CD14-positive monocyte (primary cell): ENCODE results near the gene MYH7B. TPM values are rescaled to one million over a fixed set of nuclear protein-coding genes. Genes with fewer than 3 reads are reported as not detected.

ENCODE experiments used
- DNase-seq, 3 donors: peaks; one replicate each; pipeline ENCODE4 v3.0.0-alpha.2; 2011 to 2022
- H2AFZ ChIP-seq: 2 replicates; pipeline ENCODE4 v1.6.0; 2012; ENCODE audit warnings: mild to moderate bottlenecking, low read depth, low read length, inconsistent platforms; ENCODE audit not compliant: insufficient read depth, poor library complexity, severe bottlenecking
- H3K27ac ChIP-seq, 2 donors: 1 replicate in 1 of 2; 2 replicates in 1 of 2; pipeline ENCODE4 v1.5.1; 2012 to 2013; ENCODE audit warnings: low read length in 2 of 2, control low read depth in 1 of 2, inconsistent platforms in 1 of 2, low read depth in 1 of 2, mild to moderate bottlenecking in 1 of 2
- H3K27me3 ChIP-seq, 2 donors: one replicate each; pipeline versions ENCODE4 v1.6.0 to v1.6.1; 2011 to 2013; ENCODE audit warnings: low read length in 2 of 2; ENCODE audit not compliant: control insufficient read depth in 2 of 2, insufficient read depth in 2 of 2
- H3K36me3 ChIP-seq, 2 donors: replicated peaks in 1 of 2; 1 replicate in 1 of 2; 2 replicates in 1 of 2; pipeline versions ENCODE4 v1.5.1 to v1.6.1; 2012 to 2013; ENCODE audit warnings: low read length in 2 of 2, control low read depth in 1 of 2, inconsistent platforms in 1 of 2, mild to moderate bottlenecking in 1 of 2; ENCODE audit not compliant: insufficient read depth in 2 of 2, control insufficient read depth in 1 of 2
- H3K4me1 ChIP-seq, 2 donors: 1 replicate in 1 of 2; 2 replicates in 1 of 2; pipeline versions ENCODE4 v1.5.1 to v1.6.1; 2012 to 2013; ENCODE audit warnings: low read length in 2 of 2, control low read depth in 1 of 2, inconsistent platforms in 1 of 2, mild to moderate bottlenecking in 1 of 2, moderate library complexity in 1 of 2; ENCODE audit not compliant: insufficient read depth in 2 of 2, control insufficient read depth in 1 of 2
- H3K4me2 ChIP-seq: replicated peaks from 2 replicates; pipeline ENCODE3; 2012; ENCODE audit warnings: low read length, moderate library complexity, mild to moderate bottlenecking; ENCODE audit not compliant: poor library complexity, severe bottlenecking; ENCODE audit errors: extremely low read depth
- H3K4me3 ChIP-seq, 3 experiments: fragments of 200-600 bp in 1 of 3; sonication (generic) in 1 of 3; replicated peaks in 1 of 3; 1 replicate in 2 of 3; 2 replicates in 1 of 3; pipeline ENCODE4 v1.5.1; 2011 to 2013; ENCODE audit warnings: low read length in 3 of 3, mild to moderate bottlenecking in 3 of 3, control low read depth in 2 of 3, low read depth in 2 of 3, inconsistent platforms in 1 of 3, moderate library complexity in 1 of 3
- H3K79me2 ChIP-seq: 2 replicates; pipeline ENCODE4 v1.6.0; 2012; ENCODE audit warnings: mild to moderate bottlenecking, control low read depth, inconsistent platforms, low read length, moderate library complexity; ENCODE audit not compliant: insufficient read depth
- H3K9ac ChIP-seq: 2 replicates; pipeline ENCODE4 v1.6.0; 2017; ENCODE audit warnings: low read length, mild to moderate bottlenecking; ENCODE audit not compliant: insufficient read depth, poor library complexity, severe bottlenecking
- H3K9me3 ChIP-seq, 2 donors: replicated peaks in 1 of 2; 1 replicate in 1 of 2; 2 replicates in 1 of 2; pipeline versions ENCODE4 v1.5.1 to v1.6.1; 2012 to 2013; ENCODE audit warnings: low read length in 2 of 2, control low read depth in 1 of 2; ENCODE audit not compliant: control insufficient read depth in 1 of 2, insufficient read depth in 1 of 2
- H4K20me1 ChIP-seq: 2 replicates; pipeline ENCODE4 v1.6.0; 2012; ENCODE audit warnings: mild to moderate bottlenecking, low read length, control low read depth, moderate library complexity; ENCODE audit not compliant: insufficient read depth
- H3K27ac Mint-ChIP-seq, 7 donors: one replicate each; pipeline ENCODE4 v1.8.0; 2020; ENCODE audit warnings: mild to moderate bottlenecking in 7 of 7, mixed read lengths in 7 of 7, moderate library complexity in 6 of 7, inconsistent platforms in 2 of 7
- H3K27me3 Mint-ChIP-seq, 3 donors: one replicate each; pipeline ENCODE4 v1.8.0; 2021 to 2022; ENCODE audit warnings: low read depth in 3 of 3, mild to moderate bottlenecking in 3 of 3, mixed read lengths in 3 of 3, moderate library complexity in 3 of 3, inconsistent platforms in 1 of 3
- H3K36me3 Mint-ChIP-seq, 2 donors: one replicate each; pipeline ENCODE4 v1.8.0; 2020; ENCODE audit warnings: mixed read lengths in 2 of 2, inconsistent platforms in 1 of 2, mild to moderate bottlenecking in 1 of 2
- H3K4me1 Mint-ChIP-seq: one replicate; pipeline ENCODE4 v1.8.0; 2020; ENCODE audit warnings: mild to moderate bottlenecking, mixed read lengths
- H3K4me3 Mint-ChIP-seq, 2 donors: one replicate each; pipeline ENCODE4 v1.8.0; 2020; ENCODE audit warnings: mild to moderate bottlenecking in 2 of 2, mixed read lengths in 2 of 2, moderate library complexity in 1 of 2
- H3K9me3 Mint-ChIP-seq, 7 donors: one replicate each; pipeline ENCODE4 v1.8.0; 2020 to 2022; ENCODE audit warnings: mixed read lengths in 7 of 7, mild to moderate bottlenecking in 6 of 7, moderate library complexity in 6 of 7, inconsistent platforms in 2 of 7
- CTCF ChIP-seq: fragments of 200-600 bp; IDR thresholded peaks from one replicate; pipeline ENCODE4 v1.8.0; 2022; ENCODE audit warnings: antibody characterized with exemption, mild to moderate bottlenecking
- WGBS: methylation state at CpG from one replicate; pipeline ENCODE4 v1.1.5; 2013; ENCODE audit warnings: missing lambda C conversion rate; ENCODE audit not compliant: insufficient coverage; 5-methylcytosine and 5-hydroxymethylcytosine counted together
- intact Hi-C, 2 donors: fragments of 100-400 bp; cut with micrococcal nuclease; formaldehyde crosslinking; loops; one replicate each; pipeline versions ENCODE4 v1.15.0 to v1.15.1; 2023
- polyA plus RNA-seq, 3 donors: library from polyadenylated mRNA; depleted of rRNA in 1 of 3; unstranded in 2 of 3; stranded (reverse) in 1 of 3; fragments of 300-500 nt in 2 of 3; fragments of >200 nt in 1 of 3; fragmentation: Illumina TruSeq in 2 of 3; gene quantifications; 1 replicate in 2 of 3; 2 replicates in 1 of 3; pipeline ENCODE4 v1.2.3, GENCODE V29; 2012 to 2021

Gene MYH7B
- polyA plus RNA-seq, 3 donors = 0.75 TPM; not detected in 2

- Mint-ChIP-seq H3K36me3 (peaks cover 42 to 50% of the 10 kb centered on the region in 2 donors), H3K9me3 (no peaks in the 10 kb centered on the region), H3K4me1 (peaks cover 38% of the 10 kb centered on the region), H3K4me3 (peak overlapping the region; percentile 16 to 71), H3K27me3 (peaks cover 0 to 2% (median 0%) of the 10 kb centered on the region in 3 donors), H3K27ac (peak overlapping the region; percentile 87 to 97 (median 93))
- no peaks in the 10 kb centered on the region for H3K79me2 ChIP-seq
- H3K9me3 ChIP-seq = no peaks in the 10 kb centered on the region
- no peaks in the 10 kb centered on the region for H3K27me3 ChIP-seq
- 7% methylated on average over 4 of the region's 14 CpGs for WGBS
- H3K4me2 ChIP-seq = peak overlapping the region; percentile 58
- TF ChIP-seq CTCF = no peak
- H2AFZ ChIP-seq = peak overlapping the region; percentile 73
- H3K36me3 ChIP-seq = peaks cover 20 to 48% of the 10 kb centered on the region in 2 donors
- DNase-seq = peak; percentile 49 to 69 (median 50)
- H3K9ac ChIP-seq = peak overlapping the region; percentile 31
- H3K27ac ChIP-seq = peak overlapping the region; percentile 65 to 89
- peaks cover 42 to 43% of the 10 kb centered on the region in 2 donors for H3K4me1 ChIP-seq
- intact Hi-C loops = no loop called here
- H4K20me1 ChIP-seq = no peaks in the 10 kb centered on the region
- peak overlapping the region in 1 of 3 experiments; percentile 45 for H3K4me3 ChIP-seq
Observed at GRCh38 chr20:34938466-34939163, 17.1 kb upstream of the MYH7B start.

- Histone ChIP-seq H3K4me2 (peak overlapping the region; percentile 14), H3K4me3 (no peak overlapping the region), H3K9ac (no peak overlapping the region), H3K9me3 (no peaks in the 10 kb centered on the region), H3K27me3 (no peaks in the 10 kb centered on the region), H3K79me2 (no peaks in the 10 kb centered on the region), H3K27ac (peak overlapping the region; percentile 23 to 89), H3K4me1 (peaks cover 42 to 43% of the 10 kb centered on the region in 2 donors), H2AFZ (no peak overlapping the region), H4K20me1 (no peaks in the 10 kb centered on the region), H3K36me3 (peaks cover 27 to 48% of the 10 kb centered on the region in 2 donors)
- Mint-ChIP-seq H3K9me3 (no peaks in the 10 kb centered on the region), H3K4me3 (no peak overlapping the region), H3K27me3 (peaks cover 0 to 2% (median 0%) of the 10 kb centered on the region in 3 donors), H3K36me3 (peaks cover 43 to 48% of the 10 kb centered on the region in 2 donors), H3K27ac (peak overlapping the region; percentile 11 to 90 (median 87)), H3K4me1 (peaks cover 38% of the 10 kb centered on the region)
- intact Hi-C loops = loop anchor here in 1 of 2 donors (5.0 kb wide), 1 partner anchor 63 kb away; the partner anchor contains the start of gene ACSS2
- peak in 2 of 3 donors; percentile 36 for DNase-seq
- TF ChIP-seq CTCF = no peak
- WGBS = no CpG with 5 or more reads among the region's 1 CpG
Observed at GRCh38 chr20:34940081-34940481, 15.6 kb upstream of the MYH7B start.
